OCI-LY7 (cell line): ENCODE data around the gene CRYBG2.

Experiments used
- EZH2phosphoT487 ChIP-seq: fragments of 200-600 bp; sonication (generic); IDR thresholded peaks from 2 replicates; pipeline ENCODE4 v1.6.1; 2018; ENCODE audit warnings: low read depth, borderline replicate concordance, mild to moderate bottlenecking, mixed run types, antibody characterized with exemption, low read length, moderate library complexity, mixed read lengths
- TF ChIP-seq, protein P1 (sequence below): fragments of 200-600 bp; sonication (generic); conservative IDR thresholded peaks from 2 replicates; pipeline ENCODE4 v1.5.1; 2014; ENCODE audit warnings: mild to moderate bottlenecking, antibody characterized with exemption, low read length, moderate library complexity, mixed read lengths

DNA sequence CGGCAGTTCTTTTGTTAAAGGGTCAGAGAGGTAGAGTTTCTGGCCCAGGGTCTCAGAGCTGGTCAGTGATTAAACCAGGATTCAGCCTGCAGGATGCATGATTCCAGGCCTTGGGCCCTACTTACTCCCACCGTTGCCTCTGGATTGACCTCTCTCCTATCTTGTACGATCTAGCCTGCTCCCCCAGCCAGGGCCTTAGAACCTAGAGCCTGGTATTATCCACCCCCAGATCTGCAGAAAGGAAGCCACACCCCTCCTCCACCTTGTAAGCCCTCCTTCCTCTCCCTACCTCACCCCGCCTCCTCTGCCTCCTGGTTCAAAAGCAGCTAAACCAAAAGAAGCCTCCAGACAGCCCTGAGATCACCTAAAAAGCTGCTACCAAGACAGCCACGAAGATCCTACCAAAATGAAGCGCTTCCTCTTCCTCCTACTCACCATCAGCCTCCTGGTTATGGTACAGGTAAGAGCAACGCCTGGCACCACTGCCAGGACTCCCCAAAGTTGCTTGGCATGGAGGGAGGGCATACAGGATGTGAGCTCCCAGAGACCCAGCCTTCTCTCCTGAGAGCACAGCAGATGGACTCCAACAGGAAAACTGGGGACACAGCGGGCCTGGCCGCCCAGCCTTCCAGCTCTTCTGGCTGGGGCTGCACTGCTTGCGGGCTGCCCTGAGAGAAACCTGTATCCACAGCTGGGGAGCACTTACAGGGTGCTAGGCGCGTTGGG, 36.2 kb downstream of the CRYBG2 start, which contains the start of gene CD52:
- TF ChIP-seq, protein P1, sequence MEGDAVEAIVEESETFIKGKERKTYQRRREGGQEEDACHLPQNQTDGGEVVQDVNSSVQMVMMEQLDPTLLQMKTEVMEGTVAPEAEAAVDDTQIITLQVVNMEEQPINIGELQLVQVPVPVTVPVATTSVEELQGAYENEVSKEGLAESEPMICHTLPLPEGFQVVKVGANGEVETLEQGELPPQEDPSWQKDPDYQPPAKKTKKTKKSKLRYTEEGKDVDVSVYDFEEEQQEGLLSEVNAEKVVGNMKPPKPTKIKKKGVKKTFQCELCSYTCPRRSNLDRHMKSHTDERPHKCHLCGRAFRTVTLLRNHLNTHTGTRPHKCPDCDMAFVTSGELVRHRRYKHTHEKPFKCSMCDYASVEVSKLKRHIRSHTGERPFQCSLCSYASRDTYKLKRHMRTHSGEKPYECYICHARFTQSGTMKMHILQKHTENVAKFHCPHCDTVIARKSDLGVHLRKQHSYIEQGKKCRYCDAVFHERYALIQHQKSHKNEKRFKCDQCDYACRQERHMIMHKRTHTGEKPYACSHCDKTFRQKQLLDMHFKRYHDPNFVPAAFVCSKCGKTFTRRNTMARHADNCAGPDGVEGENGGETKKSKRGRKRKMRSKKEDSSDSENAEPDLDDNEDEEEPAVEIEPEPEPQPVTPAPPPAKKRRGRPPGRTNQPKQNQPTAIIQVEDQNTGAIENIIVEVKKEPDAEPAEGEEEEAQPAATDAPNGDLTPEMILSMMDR, result no peak
- no peak for TF ChIP-seq EZH2phosphoT487
